ENCODE measurements around the gene SDK1. TPM values are rescaled to one million over a fixed set of nuclear protein-coding genes. Genes with fewer than 3 reads are reported as not detected.

Gene SDK1
- total and polyA plus RNA-seq, 10 of the 15 experiments (the other 5 are each of a cell fraction or from before 2014, with no cell fraction given), result 0.14 to 0.33 TPM; not detected in 8

GRCh38 chr7:4024133-4024532 lies 723.1 kb downstream of the SDK1 start (continued):
- TF ChIP-seq EP300 (IDR thresholded peaks at IDR 0.05; ENCODE audit: borderline replicate concordance in 1 of 2, control insufficient read depth in 1 of 2, low read depth in 2 of 2, low read length in 2 of 2), result no peak

GRCh38 chr7:4024806-4025205 lies 723.8 kb downstream of the SDK1 start:
- no peaks in the 10 kb centered on the region for H4K20me1 ChIP-seq (ENCODE audit: control insufficient read depth, insufficient read depth)
- no peaks in the 10 kb centered on the region for H3K27me3 ChIP-seq (replicated peaks in 1 of 2; ENCODE audit: control insufficient read depth in 2 of 2, insufficient read depth in 2 of 2, low read length in 1 of 2)
- 36% methylated on average over 7 of the region's 7 CpGs for WGBS (ENCODE audit: insufficient coverage, insufficient replicate concordance, low lambda C conversion rate, missing lambda C conversion rate)
- ATAC-seq (no peak), DNase-seq (ENCODE audit: low read depth, low spot score) (no peak), FAIRE-seq (no peak)
- in situ Hi-C loops (cut with MboI) (no loop called here), intact Hi-C loops (cut with micrococcal nuclease; ENCODE audit: unreplicated experiment) (no loop called here)
- no peaks in the 10 kb centered on the region for H3K79me2 ChIP-seq (ENCODE audit: control insufficient read depth, insufficient read depth, low read length)
- H3K27ac ChIP-seq (ENCODE audit: control insufficient read depth, insufficient read depth), result no peak overlapping the region
- H3K36me3 ChIP-seq (ENCODE audit: control insufficient read depth in 2 of 2, insufficient read depth in 2 of 2, low read length in 1 of 2), result no peaks in the 10 kb centered on the region
- H3K9me3 ChIP-seq (replicated peaks; ENCODE audit: control insufficient read depth, insufficient read depth, low read length), result no peaks in the 10 kb centered on the region; the same call in 2 of the 3 replicates
- no peak overlapping the region for H3K4me3 ChIP-seq
- ChIA-PET SMC1A (ENCODE audit: uncharacterized antibody, unreplicated experiment) (no interaction called here), POLR2A (no interaction called here), RAD21 (ENCODE audit: unreplicated experiment) (no interaction called here), CTCF (no interaction called here)
- BruUV-seq (replicated peaks), result no TSS peak
- H3K9ac ChIP-seq (ENCODE audit: control insufficient read depth, insufficient read depth, low read length), result no peak overlapping the region
- no peak overlapping the region for H2AFZ ChIP-seq (ENCODE audit: control insufficient read depth, low read depth, low read length)
- TF ChIP-seq NFXL1 (IDR thresholded peaks at IDR 0.05; ENCODE audit: borderline replicate concordance) (no peak), GATAD2B (conservative IDR thresholded peaks at IDR 0.05; ENCODE audit: low read depth) (no peak), EP300 (IDR thresholded peaks at IDR 0.05; ENCODE audit: borderline replicate concordance in 1 of 2, control insufficient read depth in 1 of 2, low read depth in 2 of 2, low read length in 2 of 2) (no peak), RAD21 (IDR thresholded peaks at IDR 0.05; ENCODE audit: insufficient read depth, low read depth, low read length) (no peak), HDAC6 (IDR thresholded peaks at IDR 0.05; ENCODE audit: unreplicated experiment) (no peak), RB1 (IDR thresholded peaks at IDR 0.05; ENCODE audit: borderline replicate concordance) (no peak), ZBTB33 (IDR thresholded peaks at IDR 0.05) (no peak), JUNB (IDR thresholded peaks at IDR 0.05) (no peak), PKNOX1 (IDR thresholded peaks at IDR 0.05) (no peak), SIN3A (IDR thresholded peaks at IDR 0.05; ENCODE audit: low read depth, low read length) (no peak), EZH2 (IDR thresholded peaks at IDR 0.05; ENCODE audit: borderline replicate concordance, control insufficient read depth, low read depth, low read length) (no peak), CBX3 (IDR thresholded peaks at IDR 0.05; ENCODE audit: borderline replicate concordance, low read depth) (no peak), KLF5 (IDR thresholded peaks at IDR 0.05; ENCODE audit: partially characterized antibody) (no peak), RFX5 (IDR thresholded peaks at IDR 0.05; ENCODE audit: low read depth, low read length) (no peak), POLR2A (IDR thresholded peaks at IDR 0.05; ENCODE audit: low read depth, low read length) (no peak), PAX5 (IDR thresholded peaks at IDR 0.05; ENCODE audit: borderline replicate concordance, low read depth, low read length) (no peak), EED (IDR thresholded peaks at IDR 0.05; ENCODE audit: low read depth) (no peak), ZNF274 (IDR thresholded peaks at IDR 0.05; ENCODE audit: insufficient read depth, insufficient read length) (no peak), NKRF (conservative IDR thresholded peaks at IDR 0.05) (no peak), PML (IDR thresholded peaks at IDR 0.05; ENCODE audit: low read length) (no peak)
- H3K4me2 ChIP-seq (ENCODE audit: control insufficient read depth, insufficient read depth), result no peak overlapping the region
- no peaks in the 10 kb centered on the region for H3K4me1 ChIP-seq (ENCODE audit: control insufficient read depth, insufficient read depth, low read length)

All from GM12878 (cell line).